Bronchial epithelial cell (primary cell): ENCODE results near the gene EEF1G. TPM values are rescaled to one million over a fixed set of nuclear protein-coding genes. Genes with fewer than 3 reads are reported as not detected.

Experiments
- DNase-seq: peaks from one replicate; pipeline ENCODE4 v3.0.0-alpha.2; 2010; ENCODE audit warnings: low read depth
- FAIRE-seq: peaks from 2 replicates; lab custom pipeline; 2011; peaks lifted over from hg19 to GRCh38; lab: Jason Lieb, UNC
- H3K27me3 ChIP-seq: 2 replicates; pipeline ENCODE4 v1.5.1; 2011; ENCODE audit warnings: low read length; ENCODE audit not compliant: control insufficient read depth, insufficient read depth
- H3K36me3 ChIP-seq: 2 replicates; pipeline ENCODE4 v1.5.1; 2011; ENCODE audit warnings: low read length; ENCODE audit not compliant: control insufficient read depth, insufficient read depth
- H3K4me3 ChIP-seq: 2 replicates; pipeline ENCODE4 v1.5.1; 2011; ENCODE audit warnings: mild to moderate bottlenecking, low read depth, low read length, control low read depth
- CTCF ChIP-seq: IDR thresholded peaks from 2 replicates; pipeline ENCODE4 v1.5.1; 2011; ENCODE audit warnings: mild to moderate bottlenecking, moderate library complexity, low read length, control low read depth, inconsistent platforms; ENCODE audit not compliant: insufficient read depth, severe bottlenecking
- total RNA-seq: library from RNA; depleted of rRNA; stranded (reverse); fragments of >200 nt; gene quantifications from 2 replicates; pipeline ENCODE4 v1.2.1, GENCODE V29; 2014

EEF1G gene
- total RNA-seq, 1 donor from 2014 or later, result 2,441 TPM

GRCh38 chr11:62580959-62581715 lies 7.4 kb upstream of the EEF1G start:
- no peaks in the 10 kb centered on the region for H3K27me3 ChIP-seq
- FAIRE-seq (no peak), DNase-seq (no peak)
- TF ChIP-seq CTCF, result no peak
- no peak overlapping the region for H3K4me3 ChIP-seq
- peaks cover 20% of the 10 kb centered on the region for H3K36me3 ChIP-seq

- TF ChIP-seq CTCF, result no peak
- FAIRE-seq (no peak), DNase-seq (no peak)
- peaks cover 18% of the 10 kb centered on the region for H3K36me3 ChIP-seq
- H3K27me3 ChIP-seq, result no peaks in the 10 kb centered on the region
- H3K4me3 ChIP-seq, result no peak overlapping the region
Measured at GRCh38 chr11:62579252-62579651, 5.6 kb upstream of the EEF1G start.

GRCh38 chr11:62578541-62578940 lies 4.8 kb upstream of the EEF1G start:
- peaks cover 15% of the 10 kb centered on the region for H3K36me3 ChIP-seq
- no peak for FAIRE-seq
- no peak for DNase-seq
- no peak overlapping the region for H3K4me3 ChIP-seq
- no peaks in the 10 kb centered on the region for H3K27me3 ChIP-seq
- no peak for TF ChIP-seq CTCF

- no peak for TF ChIP-seq CTCF
- Histone ChIP-seq H3K27me3 (no peaks in the 10 kb centered on the region), H3K4me3 (no peak overlapping the region), H3K36me3 (peaks cover 15% of the 10 kb centered on the region)
- FAIRE-seq, result no peak
- no peak for DNase-seq
Measured at GRCh38 chr11:62577046-62577714, 3.5 kb upstream of the EEF1G start.

GRCh38 chr11:62575837-62576236 lies 2.1 kb upstream of the EEF1G start:
- Histone ChIP-seq H3K36me3 (peaks cover 24% of the 10 kb centered on the region), H3K27me3 (no peaks in the 10 kb centered on the region)
- no peak for FAIRE-seq

More at GRCh38 chr11:62575837-62576236, 2.1 kb upstream of the EEF1G start:
- H3K4me3 ChIP-seq, result no peak overlapping the region
- no peak for DNase-seq
- no peak for TF ChIP-seq CTCF
